DND-41 (cell line): ENCODE data around the gene RASSF8.

Experiments used
- ATAC-seq: fragments of 200-7000 bp; cut with Tn5 transposase; 3 replicates; pipeline ENCODE4 v1.9.1; 2021; ENCODE audit warnings: low read depth; ENCODE audit not compliant: insufficient read depth
- DNase-seq: peaks from one replicate; pipeline ENCODE4 v3.0.0-alpha.2; 2020
- H2AFZ ChIP-seq: 2 replicates; pipeline ENCODE4 v1.6.0; 2012; ENCODE audit warnings: low read depth, low read length
- H3K27ac ChIP-seq: 2 replicates; pipeline ENCODE4 v1.5.1; 2012; ENCODE audit warnings: low read length, inconsistent platforms
- H3K27me3 ChIP-seq: fragments of 200-600 bp; sonication (generic); 2 replicates; pipeline ENCODE4 v1.6.0; 2012; ENCODE audit warnings: low read length, mild to moderate bottlenecking, inconsistent platforms; ENCODE audit not compliant: insufficient read depth, poor library complexity
- H3K36me3 ChIP-seq: 2 replicates; pipeline ENCODE4 v1.5.1; 2012; ENCODE audit warnings: low read length, inconsistent platforms; ENCODE audit not compliant: insufficient read depth
- H3K4me1 ChIP-seq: 2 replicates; pipeline ENCODE4 v1.5.1; 2012; ENCODE audit warnings: mild to moderate bottlenecking, low read length; ENCODE audit not compliant: insufficient read depth
- H3K4me2 ChIP-seq: 2 replicates; pipeline ENCODE4 v1.6.0; 2012; ENCODE audit warnings: mild to moderate bottlenecking, moderate library complexity, low read length, inconsistent platforms; ENCODE audit not compliant: insufficient read depth
- H3K4me3 ChIP-seq, 2 experiments: fragments of 200-600 bp in 1 of 2; shearing (Covaris generic) in 1 of 2; 2 replicates each; pipeline ENCODE4 v1.5.1; 2012 to 2016; ENCODE audit warnings: inconsistent platforms in 2 of 2, low read length in 2 of 2, mild to moderate bottlenecking in 2 of 2, low read depth in 1 of 2, moderate library complexity in 1 of 2
- H3K79me2 ChIP-seq: 2 replicates; pipeline ENCODE4 v1.6.0; 2012; ENCODE audit warnings: low read length, inconsistent platforms; ENCODE audit not compliant: insufficient read depth
- H3K9ac ChIP-seq: 2 replicates; pipeline ENCODE4 v1.6.0; 2012; ENCODE audit warnings: low read depth, mild to moderate bottlenecking, inconsistent platforms, low read length, moderate library complexity
- H3K9me3 ChIP-seq: 2 replicates; pipeline ENCODE4 v1.5.1; 2012; ENCODE audit warnings: low read length, moderate library complexity, mild to moderate bottlenecking, inconsistent platforms; ENCODE audit not compliant: insufficient read depth, severe bottlenecking
- H4K20me1 ChIP-seq: 2 replicates; pipeline ENCODE4 v1.6.0; 2012; ENCODE audit warnings: low read length; ENCODE audit not compliant: insufficient read depth
- CTCF ChIP-seq: IDR thresholded peaks from 2 replicates; pipeline ENCODE4 v1.5.1; 2012; ENCODE audit warnings: borderline replicate concordance, low read length, moderate library complexity, mild to moderate bottlenecking; ENCODE audit not compliant: poor library complexity, severe bottlenecking; ENCODE audit errors: extremely low read depth
- EZH2 ChIP-seq: IDR thresholded peaks from 3 replicates; pipeline ENCODE4 v1.6.1; 2012; ENCODE audit warnings: borderline replicate concordance, low read depth, mild to moderate bottlenecking, moderate library complexity, low read length, inconsistent platforms; ENCODE audit not compliant: severe bottlenecking

Gene RASSF8

GRCh38 chr12:26090836-26091510 lies 132.5 kb downstream of the RASSF8 start:
- no peaks in the 10 kb centered on the region for H4K20me1 ChIP-seq
- H3K4me3 ChIP-seq = no peak overlapping the region
- H2AFZ ChIP-seq = no peak overlapping the region
- TF ChIP-seq CTCF (no peak), EZH2 (no peak)
- DNase-seq (no peak), ATAC-seq (no peak)
- no peaks in the 10 kb centered on the region for H3K79me2 ChIP-seq
- H3K9ac ChIP-seq = no peak overlapping the region
- no peaks in the 10 kb centered on the region for H3K9me3 ChIP-seq
- no peaks in the 10 kb centered on the region for H3K27me3 ChIP-seq
- no peak overlapping the region for H3K4me2 ChIP-seq
- H3K36me3 ChIP-seq = no peaks in the 10 kb centered on the region
- H3K4me1 ChIP-seq = no peaks in the 10 kb centered on the region
- H3K27ac ChIP-seq = no peak overlapping the region

GRCh38 chr12:26091822-26092221 lies 133.3 kb downstream of the RASSF8 start:
- Histone ChIP-seq H3K27ac (no peak overlapping the region), H3K4me2 (no peak overlapping the region), H4K20me1 (no peaks in the 10 kb centered on the region), H3K9ac (no peak overlapping the region), H3K9me3 (no peaks in the 10 kb centered on the region), H3K4me1 (no peaks in the 10 kb centered on the region), H3K4me3 (no peak overlapping the region), H3K27me3 (no peaks in the 10 kb centered on the region), H3K36me3 (no peaks in the 10 kb centered on the region), H3K79me2 (no peaks in the 10 kb centered on the region), H2AFZ (no peak overlapping the region)
- ATAC-seq = no peak
- no peak for TF ChIP-seq CTCF
- TF ChIP-seq EZH2 = no peak
- DNase-seq = no peak

GRCh38 chr12:26092346-26093105 lies 134.0 kb downstream of the RASSF8 start:
- TF ChIP-seq CTCF (no peak), EZH2 (no peak)
- no peaks in the 10 kb centered on the region for H3K4me1 ChIP-seq
- no peak for ATAC-seq
- H3K9ac ChIP-seq = no peak overlapping the region
- no peaks in the 10 kb centered on the region for H3K27me3 ChIP-seq
- no peak overlapping the region for H2AFZ ChIP-seq
- H3K27ac ChIP-seq = no peak overlapping the region
- no peaks in the 10 kb centered on the region for H3K79me2 ChIP-seq
- no peaks in the 10 kb centered on the region for H3K36me3 ChIP-seq
- no peak overlapping the region for H3K4me2 ChIP-seq
- DNase-seq = no peak
- H3K4me3 ChIP-seq = no peak overlapping the region
- H4K20me1 ChIP-seq = no peaks in the 10 kb centered on the region
- H3K9me3 ChIP-seq = no peaks in the 10 kb centered on the region
